ENCODE data around the gene YARS1.
"Not testable (repeated sequence)": the region's sequence is repeated elsewhere in the genome, so short reads cannot be mapped to it uniquely, and the experiment has no call there.

Gene YARS1

DNA sequence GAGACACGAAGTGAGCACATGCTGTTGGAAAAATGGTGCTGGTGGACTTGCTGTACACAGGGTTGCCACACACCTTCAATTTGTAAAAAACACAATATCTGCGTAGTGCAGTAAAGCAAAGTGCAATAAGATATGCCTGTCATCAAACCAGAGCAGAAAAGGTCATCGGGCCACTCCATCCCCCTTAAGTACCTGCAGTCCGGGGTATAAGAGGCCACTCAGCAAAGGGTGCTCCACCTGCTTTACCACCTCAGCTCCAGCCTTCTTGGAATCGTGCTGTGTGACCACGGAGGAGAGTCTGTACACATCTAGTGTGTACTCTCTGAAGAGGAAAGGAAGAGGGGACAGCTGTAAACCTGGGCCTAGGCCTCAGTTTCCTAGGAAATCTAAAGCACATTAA lies 10.9 kb downstream of the YARS1 start:
- H3K9me3 ChIP-seq: no peaks in the 10 kb centered on the region
- H3K36me3 ChIP-seq: peaks cover 39% of the 10 kb centered on the region
- H3K27me3 ChIP-seq: no peaks in the 10 kb centered on the region
- no peak overlapping the region for H3K4me3 ChIP-seq (ENCODE audit: low read depth in 1 of 2, low read length in 1 of 2)
- no peaks in the 10 kb centered on the region for H3K4me1 ChIP-seq (ENCODE audit: control insufficient read depth in 1 of 2, insufficient read depth in 1 of 2, low read depth in 1 of 2, low read length in 1 of 2)
- no peak for TF ChIP-seq CTCF (IDR thresholded peaks at IDR 0.05)
- H3K27ac ChIP-seq: no peak overlapping the region

DNA sequence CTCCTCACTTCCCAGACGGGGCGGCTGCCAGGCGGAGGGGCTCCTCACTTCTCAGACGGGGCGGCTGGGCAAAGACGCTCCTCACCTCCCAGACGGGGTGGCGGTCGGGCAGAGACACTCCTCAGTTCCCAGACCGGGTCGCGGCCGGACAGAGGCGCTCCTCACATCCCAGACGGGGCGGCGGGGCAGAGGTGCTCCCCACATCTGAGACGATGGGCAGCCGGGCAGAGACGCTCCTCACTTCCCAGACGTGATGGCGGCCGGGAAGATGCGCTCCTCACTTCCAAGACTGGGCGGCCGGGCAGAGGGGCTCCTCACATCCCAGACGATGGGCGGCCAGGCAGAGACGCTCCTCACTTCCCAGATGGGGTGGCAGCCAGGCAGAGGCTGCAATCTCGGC lies 12.7 kb downstream of the YARS1 start:
- peaks cover 34% of the 10 kb centered on the region for H3K36me3 ChIP-seq
- H3K27me3 ChIP-seq; H3K4me3 ChIP-seq (ENCODE audit: low read depth in 1 of 2, low read length in 1 of 2); H3K4me1 ChIP-seq (ENCODE audit: control insufficient read depth in 1 of 2, insufficient read depth in 1 of 2, low read depth in 1 of 2, low read length in 1 of 2); H3K27ac ChIP-seq; H3K9me3 ChIP-seq: not testable (repeated sequence)

DNA sequence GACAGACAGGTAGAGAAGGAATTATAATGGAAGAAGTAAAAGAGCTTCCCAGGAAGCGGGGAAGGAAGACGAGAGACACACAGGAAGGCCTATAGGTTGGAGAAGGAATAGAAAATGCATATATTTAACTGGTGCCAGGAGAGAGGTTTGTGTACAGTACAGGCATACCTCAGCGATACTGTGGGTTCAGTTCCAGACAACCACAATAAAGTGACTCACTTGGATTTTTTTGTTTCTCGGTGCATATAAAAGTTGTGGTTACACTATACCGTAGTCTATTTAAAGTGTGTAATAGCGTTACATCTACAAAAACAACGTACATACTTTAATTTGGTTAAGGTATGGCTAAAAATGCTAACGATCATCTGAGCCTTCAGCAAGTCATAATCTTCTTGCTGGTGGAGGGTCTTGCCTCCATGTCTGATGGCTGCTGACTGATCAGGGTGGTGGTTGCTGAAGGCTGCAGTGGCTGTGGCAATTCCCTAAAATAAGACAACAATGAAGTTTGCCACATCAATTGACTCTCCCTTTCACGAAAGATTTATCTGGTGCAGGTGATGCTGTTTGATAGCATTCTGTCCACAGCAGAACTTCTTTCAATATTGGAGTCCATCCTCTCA lies 16.0 kb downstream of the YARS1 start:
- Histone ChIP-seq H3K36me3 (peaks cover 40% of the 10 kb centered on the region), H3K4me3 (ENCODE audit: low read depth in 1 of 2, low read length in 1 of 2) (no peak overlapping the region)

GRCh38 chr1:32798679-32799416 lies 18.3 kb downstream of the YARS1 start:
- H3K4me3 ChIP-seq (ENCODE audit: low read depth in 1 of 2, low read length in 1 of 2): no peak overlapping the region

More for the DNA sequence above, 16.0 kb downstream of the YARS1 start:
- TF ChIP-seq CTCF (IDR thresholded peaks at IDR 0.05): no peak
- Histone ChIP-seq H3K4me1 (ENCODE audit: control insufficient read depth in 1 of 2, insufficient read depth in 1 of 2, low read depth in 1 of 2, low read length in 1 of 2) (no peaks in the 10 kb centered on the region), H3K27me3 (no peaks in the 10 kb centered on the region), H3K27ac (no peak overlapping the region), H3K9me3 (no peaks in the 10 kb centered on the region)

GRCh38 chr1:32798191-32798590 lies 19.0 kb downstream of the YARS1 start:
- no peaks in the 10 kb centered on the region for H3K4me1 ChIP-seq (ENCODE audit: control insufficient read depth in 1 of 2, insufficient read depth in 1 of 2, low read depth in 1 of 2, low read length in 1 of 2)
- H3K36me3 ChIP-seq: peaks cover 25% of the 10 kb centered on the region
- H3K27ac ChIP-seq: no peak overlapping the region

More at GRCh38 chr1:32798679-32799416, 18.3 kb downstream of the YARS1 start:
- Histone ChIP-seq H3K4me1 (ENCODE audit: control insufficient read depth in 1 of 2, insufficient read depth in 1 of 2, low read depth in 1 of 2, low read length in 1 of 2) (no peaks in the 10 kb centered on the region), H3K27me3 (no peaks in the 10 kb centered on the region), H3K9me3 (no peaks in the 10 kb centered on the region), H3K27ac (no peak overlapping the region), H3K36me3 (peaks cover 25% of the 10 kb centered on the region)
- no peak for TF ChIP-seq CTCF (IDR thresholded peaks at IDR 0.05)

More at GRCh38 chr1:32798191-32798590, 19.0 kb downstream of the YARS1 start:
- no peaks in the 10 kb centered on the region for H3K27me3 ChIP-seq
- H3K4me3 ChIP-seq (ENCODE audit: low read depth in 1 of 2, low read length in 1 of 2): no peak overlapping the region
- no peak for TF ChIP-seq CTCF (IDR thresholded peaks at IDR 0.05)
- no peaks in the 10 kb centered on the region for H3K9me3 ChIP-seq
